Tibial artery (tissue), 4 donors: Measurements from ENCODE around the gene RAP1GDS1.
"Not testable (repeated sequence)": the region's sequence is repeated elsewhere in the genome, so short reads cannot be mapped to it uniquely, and the experiment has no call there.

Experiments
- DNase-seq, 2 donors: peaks; one replicate each; pipeline ENCODE4 v3.0.0-alpha.2; 2019
- H3K27ac ChIP-seq, 2 donors: fragments of 200-600 bp; sonication (generic) in 1 of 2; 1 replicate in 1 of 2; 2 replicates in 1 of 2; pipeline ENCODE4 v1.5.1; 2018 to 2019; ENCODE audit warnings: mild to moderate bottlenecking in 1 of 2
- H3K27me3 ChIP-seq, 2 donors: fragments of 200-600 bp; sonication (generic) in 1 of 2; one replicate each; pipeline versions ENCODE4 v1.5.1 to v1.6.0; 2016 to 2019
- H3K36me3 ChIP-seq, 3 donors: fragments of 200-600 bp; sonication (generic) in 2 of 3; one replicate each; pipeline ENCODE4 v1.5.1; 2016 to 2019; ENCODE audit warnings: mild to moderate bottlenecking in 2 of 3
- H3K4me1 ChIP-seq, 4 donors: fragments of 200-600 bp; sonication (generic) in 2 of 4; 1 replicate in 3 of 4; 2 replicates in 1 of 4; pipeline ENCODE4 v1.5.1; 2016 to 2019
- H3K4me3 ChIP-seq, 2 donors: fragments of 200-600 bp; sonication (generic) in 1 of 2; 1 replicate in 1 of 2; 2 replicates in 1 of 2; pipeline ENCODE4 v1.5.1; 2018 to 2019; ENCODE audit warnings: mild to moderate bottlenecking in 2 of 2
- H3K9me3 ChIP-seq, 3 donors: fragments of 200-600 bp; sonication (generic) in 1 of 3; one replicate each; pipeline ENCODE4 v1.5.1; 2016 to 2019
- intact Hi-C: fragments of 100-400 bp; cut with DNase I; formaldehyde crosslinking; loops from one replicate; pipeline ENCODE4 v1.15.0; 2023; ENCODE audit warnings: low total_unique reads
- TF ChIP-seq, protein P1 (sequence below), 2 experiments: fragments of 200-600 bp in 1 of 2; fragments of 450-650 bp in 1 of 2; IDR thresholded peaks; one replicate each; pipeline ENCODE4 v1.5.1; 2017 to 2019; ENCODE audit warnings: antibody characterized with exemption in 2 of 2, mild to moderate bottlenecking in 1 of 2, moderate library complexity in 1 of 2

RAP1GDS1 gene

GRCh38 chr4:98319021-98319420 lies 57.8 kb downstream of the RAP1GDS1 start:
- Histone ChIP-seq H3K4me1 (no peaks in the 10 kb centered on the region), H3K27ac (no peak overlapping the region), H3K36me3 (peaks cover 0 to 5% (median 0%) of the 10 kb centered on the region in 3 donors), H3K4me3 (no peak overlapping the region), H3K27me3 (no peaks in the 10 kb centered on the region), H3K9me3 (no peaks in the 10 kb centered on the region)
- TF ChIP-seq, protein P1, sequence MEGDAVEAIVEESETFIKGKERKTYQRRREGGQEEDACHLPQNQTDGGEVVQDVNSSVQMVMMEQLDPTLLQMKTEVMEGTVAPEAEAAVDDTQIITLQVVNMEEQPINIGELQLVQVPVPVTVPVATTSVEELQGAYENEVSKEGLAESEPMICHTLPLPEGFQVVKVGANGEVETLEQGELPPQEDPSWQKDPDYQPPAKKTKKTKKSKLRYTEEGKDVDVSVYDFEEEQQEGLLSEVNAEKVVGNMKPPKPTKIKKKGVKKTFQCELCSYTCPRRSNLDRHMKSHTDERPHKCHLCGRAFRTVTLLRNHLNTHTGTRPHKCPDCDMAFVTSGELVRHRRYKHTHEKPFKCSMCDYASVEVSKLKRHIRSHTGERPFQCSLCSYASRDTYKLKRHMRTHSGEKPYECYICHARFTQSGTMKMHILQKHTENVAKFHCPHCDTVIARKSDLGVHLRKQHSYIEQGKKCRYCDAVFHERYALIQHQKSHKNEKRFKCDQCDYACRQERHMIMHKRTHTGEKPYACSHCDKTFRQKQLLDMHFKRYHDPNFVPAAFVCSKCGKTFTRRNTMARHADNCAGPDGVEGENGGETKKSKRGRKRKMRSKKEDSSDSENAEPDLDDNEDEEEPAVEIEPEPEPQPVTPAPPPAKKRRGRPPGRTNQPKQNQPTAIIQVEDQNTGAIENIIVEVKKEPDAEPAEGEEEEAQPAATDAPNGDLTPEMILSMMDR (IDR thresholded peaks at IDR 0.05), result no peak
- intact Hi-C loops, result no loop called here
- no peak for DNase-seq

GRCh38 chr4:98326168-98326567 lies 65.0 kb downstream of the RAP1GDS1 start:
- TF ChIP-seq, protein P1 (IDR thresholded peaks at IDR 0.05), result no peak
- Histone ChIP-seq H3K36me3 (no peaks in the 10 kb centered on the region), H3K27me3 (no peaks in the 10 kb centered on the region), H3K9me3 (peaks cover 0 to 10% (median 3%) of the 10 kb centered on the region in 3 donors), H3K4me1 (no peaks in the 10 kb centered on the region), H3K27ac (no peak overlapping the region), H3K4me3 (no peak overlapping the region)
- intact Hi-C loops, result no loop called here
- DNase-seq, result no peak

DNA sequence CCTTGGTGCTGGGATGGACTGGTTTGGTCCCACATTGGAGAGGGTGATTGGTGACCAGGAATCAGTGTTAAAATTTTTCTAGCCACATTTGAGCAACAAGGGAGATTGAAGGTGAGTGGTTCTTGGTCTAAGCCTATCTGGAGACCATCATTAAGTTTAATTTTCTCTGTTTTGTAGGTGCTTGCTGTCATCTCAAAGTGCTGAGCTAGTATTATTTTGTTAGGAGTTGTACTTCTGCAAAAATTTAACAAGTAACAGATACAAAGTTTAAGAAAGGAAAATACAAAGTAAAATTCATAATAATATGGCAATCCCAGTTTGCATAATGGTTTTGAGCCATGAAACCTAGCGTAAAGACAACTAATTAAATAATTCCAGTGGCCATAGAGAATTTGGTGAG lies 66.5 kb downstream of the RAP1GDS1 start:
- DNase-seq, result no peak
- Histone ChIP-seq H3K9me3 (peaks cover 0 to 16% (median 10%) of the 10 kb centered on the region in 3 donors), H3K4me1 (no peaks in the 10 kb centered on the region), H3K4me3 (no peak overlapping the region), H3K36me3 (no peaks in the 10 kb centered on the region), H3K27me3 (no peaks in the 10 kb centered on the region), H3K27ac (no peak overlapping the region)
- intact Hi-C loops, result no loop called here
- TF ChIP-seq, protein P1 (IDR thresholded peaks at IDR 0.05), result no peak

GRCh38 chr4:98329879-98330640 lies 68.9 kb downstream of the RAP1GDS1 start:
- H3K4me1 ChIP-seq, H3K4me3 ChIP-seq, intact Hi-C loops, H3K27me3 ChIP-seq, H3K36me3 ChIP-seq, DNase-seq, H3K27ac ChIP-seq: not testable (repeated sequence)
- peaks cover 0 to 34% (median 14%) of the 10 kb centered on the region in 3 donors for H3K9me3 ChIP-seq

- Histone ChIP-seq H3K4me3 (no peak overlapping the region), H3K4me1 (no peaks in the 10 kb centered on the region), H3K9me3 (peaks cover 0 to 34% (median 14%) of the 10 kb centered on the region in 3 donors), H3K27ac (no peak overlapping the region), H3K36me3 (no peaks in the 10 kb centered on the region), H3K27me3 (no peaks in the 10 kb centered on the region)
- DNase-seq, result no peak
- TF ChIP-seq, protein P1 (IDR thresholded peaks at IDR 0.05), result no peak
- intact Hi-C loops, result no loop called here
Observed at GRCh38 chr4:98332017-98332416, 70.8 kb downstream of the RAP1GDS1 start.

DNA sequence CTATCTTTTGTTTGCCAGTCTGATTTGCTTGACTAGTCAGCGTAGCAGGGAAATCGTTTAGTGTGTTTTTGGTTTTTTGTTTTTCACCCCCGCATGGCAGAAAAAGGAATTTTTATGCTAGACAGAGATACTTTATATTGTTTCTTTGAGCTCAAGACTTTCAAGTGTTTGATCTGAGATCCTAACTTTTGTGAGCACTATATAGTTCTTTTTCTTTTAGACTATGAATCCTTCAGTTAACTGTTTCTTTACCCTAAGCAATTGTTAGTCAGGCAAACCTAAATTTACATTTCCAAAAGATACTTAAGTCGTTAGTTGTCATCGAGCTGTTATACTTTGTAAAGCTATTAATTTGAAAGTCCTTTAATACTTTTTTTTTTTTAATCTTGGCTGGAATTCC lies 73.3 kb downstream of the RAP1GDS1 start:
- Histone ChIP-seq H3K27me3 (no peaks in the 10 kb centered on the region), H3K27ac (no peak overlapping the region), H3K36me3 (no peaks in the 10 kb centered on the region), H3K9me3 (peaks cover 0 to 34% (median 14%) of the 10 kb centered on the region in 3 donors), H3K4me1 (no peaks in the 10 kb centered on the region), H3K4me3 (no peak overlapping the region)
- intact Hi-C loops, result no loop called here
- TF ChIP-seq, protein P1 (IDR thresholded peaks at IDR 0.05), result no peak
- no peak for DNase-seq
